OCI-LY3 (cell line): ENCODE measurements around the gene GRP.

Source experiments
- CTCF ChIP-seq: fragments of 200-600, 300-600 bp; sonication (generic); IDR thresholded peaks from 2 replicates; pipeline ENCODE4 v1.5.1; 2014; ENCODE audit warnings: antibody characterized with exemption, low read length, low read depth
- EZH2phosphoT487 ChIP-seq: fragments of 200-600 bp; shearing (Covaris generic); IDR thresholded peaks from 2 replicates; pipeline ENCODE4 v1.6.1; 2018; ENCODE audit warnings: antibody characterized with exemption, mixed run types, low read depth

DNA sequence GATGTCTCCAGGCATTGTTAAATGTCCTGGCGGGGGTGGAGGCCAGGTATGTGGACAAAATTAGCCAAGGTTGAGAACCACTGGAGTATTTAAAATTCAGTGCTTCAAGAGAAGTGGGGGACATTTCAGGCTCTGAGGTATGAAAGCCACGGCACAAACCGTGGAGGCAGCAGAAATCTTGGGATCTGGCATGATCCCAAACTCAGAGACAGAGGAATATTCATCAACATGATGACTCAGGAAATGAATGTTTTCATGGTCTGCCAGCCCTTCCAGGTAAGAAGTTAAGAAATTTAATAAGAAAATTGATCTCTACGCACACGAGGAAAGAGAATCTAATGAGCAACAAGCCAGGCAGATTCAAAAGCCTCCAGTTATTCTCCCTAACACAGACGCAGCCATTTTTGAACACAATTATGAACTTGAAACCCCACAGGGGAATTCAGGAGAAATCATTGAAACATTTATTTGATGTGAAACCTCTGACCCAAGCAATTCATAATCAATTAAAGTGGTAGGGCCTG lies 11.3 kb upstream of the GRP start:
- no peak for TF ChIP-seq CTCF
- no peak for TF ChIP-seq EZH2phosphoT487
